Trophoblast cell (in vitro differentiated cells and primary cell): ENCODE data around the gene UBR3.

Experiments
- DNase-seq, 2 donors: peaks; one replicate each; pipeline ENCODE4 v3.0.0-alpha.2; 2016
- H2AFZ ChIP-seq: 2 replicates; pipeline ENCODE4 v1.6.1; 2013; ENCODE audit warnings: low read length, moderate library complexity, mild to moderate bottlenecking; ENCODE audit not compliant: insufficient read depth, poor library complexity
- H2AK5ac ChIP-seq: 2 replicates; pipeline ENCODE4 v1.6.1; 2013; ENCODE audit warnings: mild to moderate bottlenecking, low read length
- H2BK120ac ChIP-seq: 2 replicates; pipeline ENCODE4 v1.6.1; 2013; ENCODE audit warnings: low read length, mild to moderate bottlenecking, moderate library complexity; ENCODE audit not compliant: insufficient read depth, poor library complexity
- H2BK12ac ChIP-seq: 2 replicates; pipeline ENCODE4 v1.6.1; 2013; ENCODE audit warnings: mild to moderate bottlenecking, low read length, moderate library complexity
- H2BK5ac ChIP-seq: 2 replicates; pipeline ENCODE4 v1.6.1; 2013; ENCODE audit warnings: low read length, low read depth, moderate library complexity, mild to moderate bottlenecking; ENCODE audit not compliant: poor library complexity
- H3K14ac ChIP-seq: 2 replicates; pipeline ENCODE4 v1.6.1; 2013; ENCODE audit warnings: mild to moderate bottlenecking, low read length
- H3K18ac ChIP-seq: 2 replicates; pipeline ENCODE4 v1.6.1; 2013; ENCODE audit warnings: mild to moderate bottlenecking, low read length
- H3K23ac ChIP-seq: 2 replicates; pipeline ENCODE4 v1.6.1; 2013; ENCODE audit warnings: low read length
- H3K27ac ChIP-seq: 2 replicates; pipeline ENCODE4 v1.5.1; 2013; ENCODE audit warnings: low read depth, mild to moderate bottlenecking, inconsistent platforms, low read length, moderate library complexity
- H3K27me3 ChIP-seq: 2 replicates; pipeline ENCODE4 v1.6.1; 2013; ENCODE audit warnings: inconsistent platforms, mild to moderate bottlenecking, low read length, moderate library complexity; ENCODE audit not compliant: insufficient read depth
- H3K36me3 ChIP-seq, 2 experiments: 1 replicate in 1 of 2; 2 replicates in 1 of 2; pipeline ENCODE4 v1.6.1; 2013; ENCODE audit warnings: low read length in 2 of 2, mild to moderate bottlenecking in 2 of 2, moderate library complexity in 1 of 2; ENCODE audit not compliant: insufficient read depth in 2 of 2, control insufficient read depth in 1 of 2
- H3K4ac ChIP-seq: 2 replicates; pipeline ENCODE4 v1.6.1; 2013; ENCODE audit warnings: low read depth, mild to moderate bottlenecking, low read length, moderate library complexity
- H3K4me1 ChIP-seq, 2 experiments: 1 replicate in 1 of 2; 2 replicates in 1 of 2; pipeline ENCODE4 v1.6.1; 2013; ENCODE audit warnings: low read length in 2 of 2, mild to moderate bottlenecking in 2 of 2, moderate library complexity in 1 of 2; ENCODE audit not compliant: insufficient read depth in 2 of 2, control insufficient read depth in 1 of 2
- H3K4me2 ChIP-seq: 2 replicates; pipeline ENCODE4 v1.6.1; 2013; ENCODE audit warnings: inconsistent platforms, mild to moderate bottlenecking, low read length, moderate library complexity
- H3K4me3 ChIP-seq: 2 replicates; pipeline ENCODE4 v1.5.1; 2013; ENCODE audit warnings: mild to moderate bottlenecking, low read depth, low read length, inconsistent platforms
- H3K79me1 ChIP-seq: one replicate; pipeline ENCODE4 v1.6.1; 2013; ENCODE audit warnings: low read length
- H3K79me2 ChIP-seq: 2 replicates; pipeline ENCODE4 v1.6.1; 2013; ENCODE audit warnings: low read length, mild to moderate bottlenecking; ENCODE audit not compliant: control insufficient read depth, insufficient read depth, poor library complexity
- H3K9ac ChIP-seq: 2 replicates; pipeline ENCODE4 v1.6.1; 2013; ENCODE audit warnings: mild to moderate bottlenecking, low read length
- H3K9me3 ChIP-seq: 2 replicates; pipeline ENCODE4 v1.6.1; 2013; ENCODE audit warnings: low read depth, mild to moderate bottlenecking, control low read depth, inconsistent platforms, low read length; ENCODE audit not compliant: insufficient read depth
- H4K12ac ChIP-seq: 2 replicates; pipeline ENCODE4 v1.6.1; 2013; ENCODE audit warnings: low read depth, mild to moderate bottlenecking, low read length, moderate library complexity
- H4K8ac ChIP-seq: 2 replicates; pipeline ENCODE4 v1.6.1; 2013; ENCODE audit warnings: low read depth, mild to moderate bottlenecking, low read length, moderate library complexity
- H4K91ac ChIP-seq: one replicate; pipeline ENCODE4 v1.6.1; 2013; ENCODE audit warnings: low read depth, mild to moderate bottlenecking, low read length, moderate library complexity
- WGBS: extraction: QIAGEN DNeasy Blood & Tissue Kit; methylation state at CpG from one replicate; pipeline ENCODE4 v1.1.7; 2013; ENCODE audit warnings: missing lambda C conversion rate; ENCODE audit not compliant: insufficient read length, insufficient coverage; ENCODE audit errors: extremely low coverage; 5-methylcytosine and 5-hydroxymethylcytosine counted together

The UBR3 gene

DNA sequence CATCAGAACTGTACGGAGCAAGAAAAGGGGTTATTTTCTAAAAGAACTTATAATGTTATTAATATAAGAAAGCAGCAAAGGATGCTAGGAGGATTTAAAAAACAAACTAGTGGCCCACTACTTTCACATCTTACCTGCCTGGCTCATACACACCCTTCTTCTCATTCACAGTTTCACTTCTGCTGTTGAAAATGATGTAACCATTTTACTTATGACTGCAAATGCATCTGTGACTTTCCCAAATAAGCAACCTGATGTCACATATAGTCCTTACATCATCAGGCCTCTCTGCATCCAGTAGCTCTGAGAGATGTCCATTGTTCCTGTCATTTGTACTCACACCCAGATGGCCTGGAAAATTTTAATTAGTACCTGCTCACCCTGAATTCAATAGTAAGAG is 248.9 kb downstream of the UBR3 start:
- Histone ChIP-seq H3K4me1 (no peaks in the 10 kb centered on the region), H3K9ac (no peak overlapping the region), H3K18ac (no peak overlapping the region), H3K79me1 (no peaks in the 10 kb centered on the region), H4K91ac (no peak overlapping the region), H2AFZ (no peak overlapping the region), H3K36me3 (no peaks in the 10 kb centered on the region), H4K8ac (no peak overlapping the region), H4K12ac (no peak overlapping the region), H3K14ac (no peak overlapping the region), H3K79me2 (no peaks in the 10 kb centered on the region), H2AK5ac (no peak overlapping the region), H3K4ac (no peak overlapping the region), H3K23ac (no peak overlapping the region), H3K4me2 (no peak overlapping the region), H3K9me3 (no peaks in the 10 kb centered on the region), H2BK5ac (no peak overlapping the region), H3K27me3 (no peaks in the 10 kb centered on the region), H3K4me3 (no peak overlapping the region), H2BK120ac (no peak overlapping the region), H3K27ac (no peak overlapping the region), H2BK12ac (no peak overlapping the region)
- no CpG with 5 or more reads among the region's 1 CpG for WGBS
- no peak for DNase-seq

DNA sequence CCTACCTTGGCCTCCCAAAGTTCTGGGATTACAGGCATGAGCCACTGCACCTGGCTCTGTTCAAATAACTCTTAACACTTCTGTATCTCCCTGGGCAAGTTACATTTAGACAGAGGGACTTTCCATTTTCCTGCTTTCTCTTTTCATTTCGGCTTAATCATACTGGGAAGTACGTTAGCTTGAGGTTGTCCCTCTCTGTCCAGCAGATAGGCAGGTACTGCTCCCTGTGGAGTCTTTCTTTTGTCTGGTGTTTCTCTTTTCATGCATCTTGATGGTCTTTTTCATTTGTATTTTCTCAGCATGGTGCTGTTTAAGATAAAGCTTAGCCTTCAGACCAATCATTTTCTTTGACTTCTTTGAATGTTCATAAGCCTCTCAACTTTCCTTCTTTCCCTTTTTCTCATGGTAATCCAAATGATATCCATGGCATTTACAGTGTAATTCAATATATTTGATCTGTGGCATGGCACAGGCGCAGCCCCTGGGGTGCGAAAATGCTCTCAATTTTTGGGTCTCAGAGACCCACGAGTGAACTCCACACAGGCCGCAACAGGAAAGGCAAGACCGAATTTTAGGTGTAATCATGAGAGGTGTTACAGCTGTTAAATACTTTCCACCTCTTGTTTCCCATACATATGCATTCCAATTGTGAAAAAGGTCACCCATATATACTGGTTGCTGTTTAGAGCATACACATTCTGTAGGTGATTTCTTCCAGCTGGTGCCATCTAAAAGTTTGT is 250.7 kb downstream of the UBR3 start:
- Histone ChIP-seq H4K12ac (no peak overlapping the region), H3K4me2 (no peak overlapping the region), H2AK5ac (no peak overlapping the region), H3K18ac (no peak overlapping the region), H3K27ac (no peak overlapping the region), H2AFZ (no peak overlapping the region), H3K4me1 (no peaks in the 10 kb centered on the region), H2BK12ac (no peak overlapping the region), H3K23ac (no peak overlapping the region), H4K8ac (no peak overlapping the region), H3K36me3 (no peaks in the 10 kb centered on the region), H3K79me1 (no peaks in the 10 kb centered on the region), H3K79me2 (no peaks in the 10 kb centered on the region), H3K4ac (no peak overlapping the region), H3K14ac (no peak overlapping the region), H2BK120ac (no peak overlapping the region), H3K4me3 (no peak overlapping the region), H3K9ac (no peak overlapping the region), H4K91ac (no peak overlapping the region), H2BK5ac (no peak overlapping the region), H3K27me3 (no peaks in the 10 kb centered on the region), H3K9me3 (no peaks in the 10 kb centered on the region)
- no peak for DNase-seq
- no CpG with 5 or more reads among the region's 7 CpGs for WGBS

DNA sequence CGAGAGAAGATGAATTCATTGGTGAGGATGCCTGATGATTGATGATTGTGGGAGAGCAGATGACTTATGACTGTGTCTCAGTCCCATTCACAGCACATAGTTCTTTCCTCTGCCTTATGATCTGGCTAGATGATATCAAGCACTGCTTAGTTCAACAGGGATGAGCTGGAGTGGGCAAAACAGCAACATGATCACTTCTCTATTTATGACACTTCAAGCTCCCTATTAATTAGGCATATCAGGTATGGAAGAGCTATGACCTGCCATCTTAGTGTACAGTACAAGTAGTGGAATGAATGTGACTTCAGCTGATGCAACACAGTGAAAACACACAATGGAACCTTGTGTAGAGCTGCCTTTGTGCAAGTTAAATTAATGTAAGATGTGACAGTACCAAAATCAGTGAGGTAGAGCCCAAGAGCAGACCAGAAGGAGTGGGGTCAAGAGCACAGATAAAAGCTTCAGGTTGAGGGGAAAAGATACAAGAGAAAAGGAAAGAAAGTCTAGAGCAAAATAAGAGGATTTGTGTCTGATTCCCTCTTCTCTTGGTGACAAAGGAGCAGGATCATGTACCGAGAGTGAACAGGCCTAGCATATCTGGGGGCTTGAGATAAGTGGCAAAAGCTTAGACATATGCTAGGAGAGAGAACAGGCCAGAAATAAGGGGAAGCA is 257.7 kb downstream of the UBR3 start:
- Histone ChIP-seq H3K4ac (no peak overlapping the region), H3K14ac (no peak overlapping the region), H4K91ac (no peak overlapping the region), H3K4me2 (no peak overlapping the region), H3K36me3 (no peaks in the 10 kb centered on the region), H3K27me3 (no peaks in the 10 kb centered on the region), H3K18ac (no peak overlapping the region), H3K9me3 (no peaks in the 10 kb centered on the region), H3K23ac (no peak overlapping the region), H3K79me1 (no peaks in the 10 kb centered on the region), H2BK120ac (no peak overlapping the region), H3K4me1 (peaks cover 0 to 2% of the 10 kb centered on the region in 2 experiments), H3K4me3 (no peak overlapping the region), H2AFZ (no peak overlapping the region), H4K12ac (no peak overlapping the region), H3K27ac (no peak overlapping the region), H2BK12ac (no peak overlapping the region), H2AK5ac (no peak overlapping the region), H3K79me2 (no peaks in the 10 kb centered on the region), H2BK5ac (no peak overlapping the region), H4K8ac (no peak overlapping the region), H3K9ac (no peak overlapping the region)
- WGBS = no CpG with 5 or more reads among the region's 2 CpGs
- no peak for DNase-seq

DNA sequence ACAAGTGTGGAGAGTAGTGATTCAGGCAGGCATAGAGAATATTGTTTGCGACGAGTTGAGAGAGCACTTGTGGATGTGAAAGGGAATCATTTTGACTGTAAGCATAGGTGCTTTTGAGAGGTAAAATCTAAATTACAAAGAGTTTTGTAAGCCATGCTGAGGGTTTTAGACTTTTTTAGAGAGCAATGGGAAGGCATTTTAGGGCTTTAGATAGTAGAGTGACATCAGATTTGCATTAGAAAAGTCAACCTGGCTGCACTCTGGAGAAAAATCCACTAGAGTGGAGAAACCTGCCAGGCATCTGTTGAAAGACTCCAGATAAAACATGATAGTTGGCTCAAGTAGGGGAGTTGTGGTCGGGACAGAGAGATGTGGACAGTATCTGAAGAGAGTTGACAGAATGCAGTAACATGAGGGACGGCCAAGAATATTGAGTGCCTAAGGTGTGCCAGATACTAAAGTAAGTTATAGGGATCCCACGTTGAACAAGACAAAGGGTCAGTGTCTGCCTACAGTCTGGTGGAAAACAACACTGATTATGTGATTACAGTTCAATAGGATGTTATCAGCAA is 258.9 kb downstream of the UBR3 start:
- no peak overlapping the region for H4K8ac ChIP-seq
- H3K4me3 ChIP-seq = no peak overlapping the region
- no peak overlapping the region for H2BK5ac ChIP-seq
- no peak overlapping the region for H3K4me2 ChIP-seq
- no peak overlapping the region for H3K18ac ChIP-seq
- no peak overlapping the region for H2AFZ ChIP-seq
- no CpG with 5 or more reads among the region's 5 CpGs for WGBS
- H4K91ac ChIP-seq = no peak overlapping the region
- H3K9ac ChIP-seq = no peak overlapping the region
- no peaks in the 10 kb centered on the region for H3K79me1 ChIP-seq
- no peak overlapping the region for H3K4ac ChIP-seq
- H2BK120ac ChIP-seq = no peak overlapping the region
- H3K23ac ChIP-seq = no peak overlapping the region
- H3K27me3 ChIP-seq = no peaks in the 10 kb centered on the region
- no peaks in the 10 kb centered on the region for H3K79me2 ChIP-seq
- H3K4me1 ChIP-seq = peaks cover 0 to 2% of the 10 kb centered on the region in 2 experiments
- no peaks in the 10 kb centered on the region for H3K9me3 ChIP-seq
- H2AK5ac ChIP-seq = no peak overlapping the region
- H2BK12ac ChIP-seq = no peak overlapping the region
- no peak for DNase-seq
- H4K12ac ChIP-seq = no peak overlapping the region
- no peak overlapping the region for H3K14ac ChIP-seq
- H3K36me3 ChIP-seq = no peaks in the 10 kb centered on the region
- H3K27ac ChIP-seq = no peak overlapping the region
